HUES48 (cell line): Measurements from ENCODE around the gene TMC7.

Experiments used
- H3K27ac ChIP-seq: one replicate; pipeline ENCODE4 v1.7.0; 2013; ENCODE audit warnings: low read depth, low read length, inconsistent platforms
- H3K27me3 ChIP-seq: 2 replicates; pipeline ENCODE4 v1.6.1; 2013; ENCODE audit warnings: mild to moderate bottlenecking, low read length; ENCODE audit not compliant: control insufficient read depth, insufficient read depth
- H3K36me3 ChIP-seq: 2 replicates; pipeline ENCODE4 v1.6.1; 2013; ENCODE audit warnings: low read length; ENCODE audit not compliant: control insufficient read depth, insufficient read depth
- H3K4me1 ChIP-seq: 2 replicates; pipeline ENCODE4 v1.6.1; 2013; ENCODE audit warnings: mild to moderate bottlenecking, low read length; ENCODE audit not compliant: control insufficient read depth, insufficient read depth
- H3K4me3 ChIP-seq: 2 replicates; pipeline ENCODE4 v1.5.1; 2013; ENCODE audit warnings: mild to moderate bottlenecking, low read depth, low read length
- H3K9ac ChIP-seq: 2 replicates; pipeline ENCODE4 v1.6.1; 2013; ENCODE audit warnings: mild to moderate bottlenecking, low read depth, low read length, moderate library complexity
- H3K9me3 ChIP-seq: 2 replicates; pipeline ENCODE4 v1.6.1; 2013; ENCODE audit warnings: low read length; ENCODE audit not compliant: control insufficient read depth, insufficient read depth

The TMC7 gene

GRCh38 chr16:19005561-19006445, 22.1 kb downstream of the TMC7 start:
- H3K4me1 ChIP-seq: peaks cover 8% of the 10 kb centered on the region; the same call in 1 of the 2 replicates
- no peaks in the 10 kb centered on the region for H3K27me3 ChIP-seq
- H3K36me3 ChIP-seq: 0 out of 2 replicates have a peak, but pooled peaks cover 5% of the 10 kb centered on the region
- peak overlapping the region; percentile 60 for H3K27ac ChIP-seq
- H3K9me3 ChIP-seq: no peaks in the 10 kb centered on the region
- H3K4me3 ChIP-seq: no peak overlapping the region
- H3K9ac ChIP-seq: no peak overlapping the region

- Histone ChIP-seq H3K9me3 (no peaks in the 10 kb centered on the region), H3K4me3 (no peak overlapping the region), H3K27me3 (no peaks in the 10 kb centered on the region), H3K36me3 (0 out of 2 replicates have a peak, but pooled peaks cover 7% of the 10 kb centered on the region), H3K9ac (no peak overlapping the region), H3K4me1 (peaks cover 8% of the 10 kb centered on the region; the same call in 1 of the 2 replicates), H3K27ac (no peak overlapping the region)
These were observed 22.9 kb downstream of the TMC7 start for GRCh38 chr16:19006446-19007315.

GRCh38 chr16:19008245-19009169, 24.8 kb downstream of the TMC7 start:
- Histone ChIP-seq H3K27me3 (no peaks in the 10 kb centered on the region), H3K9ac (no peak overlapping the region), H3K27ac (peak overlapping the region; percentile 22), H3K9me3 (no peaks in the 10 kb centered on the region), H3K4me3 (no peak overlapping the region), H3K36me3 (0 out of 2 replicates have a peak, but pooled peaks cover 7% of the 10 kb centered on the region), H3K4me1 (peaks cover 8% of the 10 kb centered on the region; the same call in 1 of the 2 replicates)

GRCh38 chr16:19011169-19011731, 27.5 kb downstream of the TMC7 start:
- Histone ChIP-seq H3K9ac (no peak overlapping the region), H3K4me1 (no peaks in the 10 kb centered on the region), H3K27ac (no peak overlapping the region), H3K9me3 (no peaks in the 10 kb centered on the region), H3K36me3 (0 out of 2 replicates have a peak, but pooled peaks cover 7% of the 10 kb centered on the region), H3K4me3 (no peak overlapping the region), H3K27me3 (no peaks in the 10 kb centered on the region)

GRCh38 chr16:19014461-19014860, 30.7 kb downstream of the TMC7 start:
- H3K4me1 ChIP-seq: no peaks in the 10 kb centered on the region
- no peak overlapping the region for H3K4me3 ChIP-seq
- H3K27me3 ChIP-seq: no peaks in the 10 kb centered on the region
- H3K9ac ChIP-seq: no peak overlapping the region
- H3K36me3 ChIP-seq: 0 out of 2 replicates have a peak, but pooled peaks cover 10% of the 10 kb centered on the region
- no peak overlapping the region for H3K27ac ChIP-seq
- no peaks in the 10 kb centered on the region for H3K9me3 ChIP-seq

GRCh38 chr16:19017179-19017578, 33.4 kb downstream of the TMC7 start:
- H3K9me3 ChIP-seq: no peaks in the 10 kb centered on the region
- H3K27ac ChIP-seq: no peak overlapping the region
- H3K4me3 ChIP-seq: no peak overlapping the region
- H3K27me3 ChIP-seq: no peaks in the 10 kb centered on the region
- H3K9ac ChIP-seq: no peak overlapping the region
- no peaks in the 10 kb centered on the region for H3K4me1 ChIP-seq
- H3K36me3 ChIP-seq: peaks cover 7% of the 10 kb centered on the region; the same call in 1 of the 2 replicates

- Histone ChIP-seq H3K9ac (no peak overlapping the region), H3K4me3 (no peak overlapping the region), H3K9me3 (no peaks in the 10 kb centered on the region), H3K27me3 (no peaks in the 10 kb centered on the region), H3K4me1 (no peaks in the 10 kb centered on the region), H3K27ac (no peak overlapping the region), H3K36me3 (peaks cover 10% of the 10 kb centered on the region; the same call in 1 of the 2 replicates)
These were observed 37.0 kb downstream of the TMC7 start for GRCh38 chr16:19020689-19021088.

- Histone ChIP-seq H3K4me3 (no peak overlapping the region), H3K27ac (no peak overlapping the region), H3K4me1 (no peaks in the 10 kb centered on the region), H3K9me3 (no peaks in the 10 kb centered on the region), H3K27me3 (no peaks in the 10 kb centered on the region), H3K36me3 (peaks cover 7% of the 10 kb centered on the region; the same call in 1 of the 2 replicates), H3K9ac (no peak overlapping the region)
These were observed 38.0 kb downstream of the TMC7 start for GRCh38 chr16:19021747-19022146.

- peaks cover 4% of the 10 kb centered on the region; the same call in 1 of the 2 replicates for H3K36me3 ChIP-seq
- no peak overlapping the region for H3K9ac ChIP-seq
- H3K27me3 ChIP-seq: no peaks in the 10 kb centered on the region
These were observed 43.7 kb downstream of the TMC7 start for GRCh38 chr16:19027416-19027815.

GRCh38 chr16:19029980-19030379, 46.2 kb downstream of the TMC7 start:
- Histone ChIP-seq H3K4me1 (no peaks in the 10 kb centered on the region), H3K9me3 (no peaks in the 10 kb centered on the region), H3K9ac (no peak overlapping the region), H3K27me3 (no peaks in the 10 kb centered on the region), H3K4me3 (no peak overlapping the region), H3K27ac (no peak overlapping the region), H3K36me3 (0 out of 2 replicates have a peak, but pooled peaks cover 4% of the 10 kb centered on the region)

More at GRCh38 chr16:19027416-19027815, 43.7 kb downstream of the TMC7 start:
- Histone ChIP-seq H3K9me3 (no peaks in the 10 kb centered on the region), H3K4me1 (no peaks in the 10 kb centered on the region), H3K27ac (no peak overlapping the region), H3K4me3 (no peak overlapping the region)
